H1 (cell line): ENCODE results near the gene PPP1R11. TPM values are rescaled to one million over a fixed set of nuclear protein-coding genes. Genes with fewer than 3 reads are reported as not detected.

Experiments used
- CTCF ChIA-PET: fragments of 300-600 bp; sonication (Branson Sonifier 250); formaldehyde crosslinking; loops from one replicate; lab custom pipeline; 2021; ENCODE audit not compliant: partially characterized antibody; lab: Charles Lee
- POLR2A ChIA-PET: fragments of 300-600 bp; sonication (Branson Sonifier 250); formaldehyde crosslinking; loops from one replicate; lab custom pipeline; 2021; ENCODE audit warnings: inconsistent platforms; ENCODE audit not compliant: partially characterized antibody; lab: Charles Lee
- DNase-seq, 2 experiments: peaks; one replicate each; pipeline versions ENCODE4 v3.0.0 to v3.0.0-alpha.2; 2010 to 2022; ENCODE audit warnings: low spot score in 2 of 2, low read depth in 1 of 2, mixed read lengths in 1 of 2
- FAIRE-seq: peaks from 2 replicates; lab custom pipeline; 2011; peaks lifted over from hg19 to GRCh38; lab: Jason Lieb, UNC
- H2AFZ ChIP-seq: 2 replicates; pipeline ENCODE4 v1.8.1; 2012; ENCODE audit warnings: low read length, inconsistent platforms
- H2AK5ac ChIP-seq: 2 replicates; pipeline ENCODE4 v1.6.1; 2013; ENCODE audit warnings: low read depth, low read length
- H2BK120ac ChIP-seq: replicated peaks from 2 replicates; pipeline ENCODE3; 2013; ENCODE audit warnings: low read depth, low read length, inconsistent platforms
- H2BK12ac ChIP-seq: 2 replicates; pipeline ENCODE4 v1.6.1; 2013; ENCODE audit warnings: low read depth, low read length
- H2BK15ac ChIP-seq: 2 replicates; pipeline ENCODE4 v1.6.1; 2013; ENCODE audit warnings: low read length
- H2BK20ac ChIP-seq: 2 replicates; pipeline ENCODE4 v1.6.1; 2013; ENCODE audit warnings: low read length
- H2BK5ac ChIP-seq: 2 replicates; pipeline ENCODE4 v1.6.1; 2013; ENCODE audit warnings: low read depth, low read length
- H3K14ac ChIP-seq: 2 replicates; pipeline ENCODE4 v1.6.1; 2013; ENCODE audit warnings: inconsistent platforms; ENCODE audit not compliant: insufficient read length
- H3K18ac ChIP-seq: 2 replicates; pipeline ENCODE4 v1.6.1; 2013; ENCODE audit warnings: low read length; ENCODE audit errors: extremely low read depth
- H3K23ac ChIP-seq: 2 replicates; pipeline ENCODE4 v1.6.1; 2013; ENCODE audit warnings: inconsistent platforms; ENCODE audit not compliant: insufficient read length
- H3K23me2 ChIP-seq: 2 replicates; pipeline ENCODE4 v1.6.1; 2013; ENCODE audit warnings: low read depth, low read length
- H3K27ac ChIP-seq: 2 replicates; pipeline ENCODE4 v1.6.1; 2011; ENCODE audit warnings: low read depth, low read length, inconsistent platforms
- H3K27me3 ChIP-seq, 4 experiments: replicated peaks in 1 of 4; 1 replicate in 1 of 4; 2 replicates in 3 of 4; pipeline versions ENCODE4 v1.6.1 to v1.8.1; 2011 to 2013; ENCODE audit warnings: low read length in 3 of 4, mild to moderate bottlenecking in 3 of 4, inconsistent platforms in 2 of 4, mixed read lengths in 2 of 4, moderate library complexity in 1 of 4; ENCODE audit not compliant: control insufficient read depth in 3 of 4, insufficient read depth in 3 of 4; ENCODE audit errors: extremely low read depth in 1 of 4
- H3K36me3 ChIP-seq, 4 experiments: 2 replicates each; pipeline versions ENCODE4 v1.6.1 to v1.8.1; 2011 to 2013; ENCODE audit warnings: mild to moderate bottlenecking in 4 of 4, low read length in 3 of 4, moderate library complexity in 2 of 4, control low read depth in 1 of 4, inconsistent platforms in 1 of 4; ENCODE audit not compliant: insufficient read depth in 4 of 4, control insufficient read depth in 2 of 4
- H3K4ac ChIP-seq: replicated peaks from 2 replicates; pipeline ENCODE3; 2013; ENCODE audit warnings: low read length, low read depth, mixed read lengths, inconsistent platforms; ENCODE audit not compliant: insufficient read length
- H3K4me1 ChIP-seq, 4 experiments: replicated peaks in 1 of 4; 1 replicate in 1 of 4; 2 replicates in 3 of 4; pipeline versions ENCODE4 v1.6.1 to v1.8.1; 2011 to 2013; ENCODE audit warnings: low read length in 3 of 4, inconsistent platforms in 2 of 4, mixed read lengths in 1 of 4; ENCODE audit not compliant: insufficient read depth in 4 of 4, control insufficient read depth in 3 of 4
- H3K4me2 ChIP-seq, 2 experiments: 2 replicates each; pipeline versions ENCODE4 v1.6.1 to v1.8.1; 2011 to 2013; ENCODE audit warnings: low read depth in 2 of 2, low read length in 2 of 2, control low read depth in 1 of 2, inconsistent platforms in 1 of 2, mild to moderate bottlenecking in 1 of 2; ENCODE audit not compliant: insufficient read depth in 1 of 2
- H3K4me3 ChIP-seq, 4 experiments: fragments of 200-600, 300-600 bp in 1 of 4; sonication (generic), shearing (Covaris generic), sonication (Bioruptor Twin) in 1 of 4; 2 replicates each; pipeline versions ENCODE4 v1.5.1 to v1.8.1; 2011 to 2016; ENCODE audit warnings: low read length in 4 of 4, low read depth in 3 of 4, control low read depth in 2 of 4, inconsistent platforms in 2 of 4, mild to moderate bottlenecking in 2 of 4, mixed read lengths in 1 of 4, moderate library complexity in 1 of 4; ENCODE audit not compliant: insufficient read depth in 2 of 4; ENCODE audit errors: extremely low read depth in 1 of 4
- H3K56ac ChIP-seq: replicated peaks from 2 replicates; pipeline ENCODE3; 2013; ENCODE audit warnings: low read depth, mild to moderate bottlenecking, mixed read lengths, low read length, inconsistent platforms; ENCODE audit not compliant: insufficient read length
- H3K79me1 ChIP-seq: 2 replicates; pipeline ENCODE4 v1.6.1; 2013; ENCODE audit warnings: low read depth, low read length, control low read depth
- H3K79me2 ChIP-seq, 2 experiments: 2 replicates each; pipeline versions ENCODE4 v1.6.1 to v1.8.1; 2012 to 2013; ENCODE audit warnings: low read length in 2 of 2, mild to moderate bottlenecking in 2 of 2, inconsistent platforms in 1 of 2; ENCODE audit not compliant: insufficient read depth in 2 of 2, control insufficient read depth in 1 of 2
- H3K9ac ChIP-seq, 4 experiments: replicated peaks in 1 of 4; 1 replicate in 1 of 4; 2 replicates in 3 of 4; pipeline versions ENCODE4 v1.6.1 to v1.8.1; 2011 to 2013; ENCODE audit warnings: low read depth in 3 of 4, low read length in 3 of 4, control low read depth in 2 of 4, mild to moderate bottlenecking in 2 of 4, moderate library complexity in 2 of 4, inconsistent platforms in 1 of 4; ENCODE audit errors: extremely low read depth in 1 of 4
- H3K9me3 ChIP-seq, 2 experiments: 2 replicates each; pipeline versions ENCODE4 v1.6.1 to v1.8.1; 2012 to 2013; ENCODE audit warnings: mild to moderate bottlenecking in 2 of 2, moderate library complexity in 2 of 2, control low read depth in 1 of 2, inconsistent platforms in 1 of 2, low read depth in 1 of 2, low read length in 1 of 2, mixed read lengths in 1 of 2; ENCODE audit not compliant: insufficient read depth in 2 of 2
- H4K20me1 ChIP-seq, 2 experiments: replicated peaks in 1 of 2; 2 replicates each; pipeline versions ENCODE3 to v1.8.1; 2011 to 2013; ENCODE audit warnings: inconsistent platforms in 2 of 2, low read length in 2 of 2, mild to moderate bottlenecking in 1 of 2; ENCODE audit not compliant: insufficient read depth in 2 of 2, control insufficient read depth in 1 of 2
- H4K5ac ChIP-seq: 2 replicates; pipeline ENCODE4 v1.6.1; 2013; ENCODE audit warnings: low read length, low read depth, mixed read lengths, inconsistent platforms; ENCODE audit not compliant: insufficient read length
- H4K8ac ChIP-seq: 2 replicates; pipeline ENCODE4 v1.8.0; 2013; ENCODE audit warnings: mild to moderate bottlenecking, moderate library complexity, low read length, inconsistent platforms; ENCODE audit not compliant: insufficient read depth; ENCODE audit errors: extremely low read depth
- H4K91ac ChIP-seq: replicated peaks from 2 replicates; pipeline ENCODE3; 2013; ENCODE audit warnings: low read length, mixed read lengths, inconsistent platforms; ENCODE audit not compliant: insufficient read length
- PHF8 ChIP-seq: fragments of 200-600 bp; sonication (generic); conservative IDR thresholded peaks from 2 replicates; pipeline ENCODE4 v1.7.1; 2012; ENCODE audit warnings: low read depth, mild to moderate bottlenecking, inconsistent platforms, low read length, moderate library complexity
- RBBP5 ChIP-seq: IDR thresholded peaks from 2 replicates; pipeline ENCODE4 v1.7.1; 2012; ENCODE audit warnings: low read depth, mild to moderate bottlenecking, inconsistent platforms, low read length, moderate library complexity, borderline replicate concordance
- SRF ChIP-seq: IDR thresholded peaks from 2 replicates; pipeline ENCODE4 v1.6.1; 2011; ENCODE audit warnings: mild to moderate bottlenecking, low read depth, low read length, moderate library complexity
- WGBS, 2 experiments: shearing (Covaris generic) in 1 of 2; methylation state at CpG; one replicate each; pipeline versions ENCODE4 v1.1.6 to v1.1.7; 2013 to 2015; ENCODE audit warnings: low lambda C conversion rate in 2 of 2, mixed read lengths in 2 of 2, inconsistent platforms in 1 of 2, low coverage in 1 of 2, missing lambda C conversion rate in 1 of 2; ENCODE audit not compliant: insufficient replicate concordance in 2 of 2, insufficient coverage in 1 of 2, insufficient read length in 1 of 2; ENCODE audit errors: extremely low coverage in 1 of 2, missing lambda C conversion rate in 1 of 2; 5-methylcytosine and 5-hydroxymethylcytosine counted together
- polyA plus RNA-seq, 7 experiments: library from polyadenylated mRNA; depleted of rRNA in 3 of 7; stranded (reverse) in 5 of 7; unstranded in 2 of 7; fragments of >200 nt in 5 of 7; fragments of 200-250 nt in 2 of 7; gene quantifications; 1 replicate in 5 of 7; 2 replicates in 1 of 7; 4 replicates in 1 of 7; pipeline versions ENCODE4 v1.2.1 to v1.2.3, GENCODE V29; 2011 to 2013; ENCODE audit warnings: missing spikeins in 2 of 7, mixed read lengths in 2 of 7
- total RNA-seq: library from RNA; stranded (reverse); fragmentation: NEBNext Ultra II Directional; extraction: Animal tissue kit (Norgen Biotek cat#: 25700); gene quantifications from 2 replicates; pipeline ENCODE4 v1.2.1, GENCODE V29; 2021
- TF ChIP-seq, protein P1 (sequence below): IDR thresholded peaks from 2 replicates; pipeline ENCODE4 v1.6.1; 2012; ENCODE audit warnings: inconsistent platforms

The PPP1R11 gene
- total and polyA plus RNA-seq, 2 of the 8 experiments (the other 6 are each of a cell fraction or from before 2014, with no cell fraction given) = 26.1 to 32.8 TPM

DNA sequence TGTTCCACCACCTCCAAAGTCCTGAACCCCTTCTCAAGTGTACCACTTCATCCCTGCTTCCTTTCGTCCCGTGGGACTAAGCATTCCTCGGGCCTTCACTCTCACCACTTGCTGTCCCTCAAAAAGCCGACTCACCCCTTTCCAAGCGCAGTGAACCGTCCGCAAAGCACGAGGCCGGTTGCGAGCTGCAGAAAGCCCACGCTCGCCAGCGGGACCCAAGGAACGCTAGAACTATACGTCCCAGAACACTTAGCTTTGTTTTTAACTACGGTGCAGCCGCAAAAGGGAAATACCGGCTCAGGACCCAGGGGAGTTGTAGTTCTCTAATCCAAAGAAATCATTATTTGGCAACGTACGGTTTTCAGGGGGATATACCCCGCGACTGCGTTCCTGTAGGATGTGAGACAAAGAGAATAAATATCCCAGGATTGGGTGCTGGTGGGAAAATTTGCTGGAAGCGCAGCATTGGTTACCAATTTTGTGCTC lies 6.3 kb upstream of the PPP1R11 start:
- CTCF ChIA-PET = interaction anchor here (0.7 to 1.5 kb wide), 3 partner anchors 13 to 67 kb away, joined by 3 to 4 read pairs (median 3); no protein-coding TSS in a partner anchor

More for the DNA sequence above, 6.3 kb upstream of the PPP1R11 start:
- Histone ChIP-seq H3K9me3 (no peaks in the 10 kb centered on the region), H3K56ac (peak overlapping the region; percentile 23), H3K23ac (no peak overlapping the region), H3K18ac (no peak overlapping the region), H4K20me1 (no peaks in the 10 kb centered on the region), H4K5ac (no peak overlapping the region), H3K36me3 (peaks cover 0 to 4% (median under 1%) of the 10 kb centered on the region in 4 experiments; a peak in 4 of 8 replicates), H3K4me3 (peak overlapping the region; percentile 90 to 100 (median 99)), H3K79me2 (peaks cover 0 to 16% of the 10 kb centered on the region in 2 experiments; a peak in 2 of 4 replicates), H3K14ac (no peak overlapping the region), H4K91ac (no peak overlapping the region), H2BK12ac (no peak overlapping the region), H2BK5ac (no peak overlapping the region; the same call in 1 of the 2 replicates), H3K4me2 (peak overlapping the region; percentile 84 to 93), H2BK120ac (no peak overlapping the region), H3K27me3 (no peaks in the 10 kb centered on the region), H4K8ac (peak overlapping the region; percentile 81; the same call in 1 of the 2 replicates), H2BK20ac (no peak overlapping the region), H3K23me2 (peaks cover 10% of the 10 kb centered on the region), H3K4me1 (peaks cover 0 to 6% (median 4%) of the 10 kb centered on the region in 4 experiments; a peak in 4 of 7 replicates), H3K4ac (no peak overlapping the region), H2AFZ (peak overlapping the region; percentile 96), H3K9ac (peak overlapping the region; percentile 76 to 90 (median 86)), H2BK15ac (no peak overlapping the region), H3K27ac (peak overlapping the region; percentile 81), H2AK5ac (peak overlapping the region; percentile 1; the same call in 1 of the 2 replicates), H3K79me1 (no peaks in the 10 kb centered on the region)
- 1% methylated on average over 24 of the region's 24 CpGs; no CpG with 5 or more reads in 1 of the 2 experiments for WGBS, 2 experiments
- POLR2A ChIA-PET = interaction anchor here (0.5 to 2.9 kb wide), 21 partner anchors 9 to 311 kb away, joined by 3 to 21 read pairs (median 4); partner anchors contain the start of genes RNF39 and TRIM10
- FAIRE-seq = no peak
- TF ChIP-seq PHF8 (peak; percentile 92), SRF (no peak), RBBP5 (0 out of 2 replicates have a peak, but pooled peaks have one; percentile 17)
- TF ChIP-seq, protein P1, sequence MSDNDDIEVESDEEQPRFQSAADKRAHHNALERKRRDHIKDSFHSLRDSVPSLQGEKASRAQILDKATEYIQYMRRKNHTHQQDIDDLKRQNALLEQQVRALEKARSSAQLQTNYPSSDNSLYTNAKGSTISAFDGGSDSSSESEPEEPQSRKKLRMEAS = peak; percentile 57
- DNase-seq = no peak
